Measurements from ENCODE around the gene CLIC5.

DNA sequence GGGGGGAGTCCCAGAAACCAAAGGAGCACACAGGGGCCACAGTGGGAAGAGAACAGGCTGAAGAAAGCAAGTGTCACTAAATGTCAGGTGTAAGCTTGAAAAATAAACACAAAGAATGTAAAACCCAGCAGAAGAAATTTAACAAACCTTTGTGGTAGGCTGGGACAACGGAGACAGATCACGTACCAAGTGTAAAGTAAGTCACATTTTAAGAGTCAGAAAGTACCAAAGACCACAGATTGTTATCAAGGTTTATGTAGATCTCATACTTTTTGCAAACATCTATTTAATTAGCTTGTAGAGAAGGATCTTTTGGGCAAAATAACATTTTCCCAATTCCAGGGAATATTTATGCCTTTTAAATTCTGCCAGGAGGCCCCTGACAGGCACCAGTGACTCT, 1.6 kb downstream of the CLIC5 start:
- TF ChIP-seq, protein P1, sequence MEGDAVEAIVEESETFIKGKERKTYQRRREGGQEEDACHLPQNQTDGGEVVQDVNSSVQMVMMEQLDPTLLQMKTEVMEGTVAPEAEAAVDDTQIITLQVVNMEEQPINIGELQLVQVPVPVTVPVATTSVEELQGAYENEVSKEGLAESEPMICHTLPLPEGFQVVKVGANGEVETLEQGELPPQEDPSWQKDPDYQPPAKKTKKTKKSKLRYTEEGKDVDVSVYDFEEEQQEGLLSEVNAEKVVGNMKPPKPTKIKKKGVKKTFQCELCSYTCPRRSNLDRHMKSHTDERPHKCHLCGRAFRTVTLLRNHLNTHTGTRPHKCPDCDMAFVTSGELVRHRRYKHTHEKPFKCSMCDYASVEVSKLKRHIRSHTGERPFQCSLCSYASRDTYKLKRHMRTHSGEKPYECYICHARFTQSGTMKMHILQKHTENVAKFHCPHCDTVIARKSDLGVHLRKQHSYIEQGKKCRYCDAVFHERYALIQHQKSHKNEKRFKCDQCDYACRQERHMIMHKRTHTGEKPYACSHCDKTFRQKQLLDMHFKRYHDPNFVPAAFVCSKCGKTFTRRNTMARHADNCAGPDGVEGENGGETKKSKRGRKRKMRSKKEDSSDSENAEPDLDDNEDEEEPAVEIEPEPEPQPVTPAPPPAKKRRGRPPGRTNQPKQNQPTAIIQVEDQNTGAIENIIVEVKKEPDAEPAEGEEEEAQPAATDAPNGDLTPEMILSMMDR (IDR thresholded peaks at IDR 0.05), result no peak
- no peak for TF ChIP-seq POLR2A (IDR thresholded peaks at IDR 0.05)

Measured in adrenal gland (tissue), 5 donors.